IMR-90 (cell line): ENCODE results near the gene CCDC175. TPM values are rescaled to one million over a fixed set of nuclear protein-coding genes. Genes with fewer than 3 reads are reported as not detected.

Experiments used
- ATAC-seq: fragments of 200-7000 bp; cut with Tn5 transposase; 2 replicates; pipeline ENCODE4 v1.9.1; 2020; ENCODE audit warnings: low read depth, mild to moderate bottlenecking, moderate library complexity
- BruUV-seq: library from RNA; stranded (reverse); fragments of 400-500 nt; replicated peaks from 2 replicates; lab custom pipeline; 2021; lab: Mats Ljungman, UMichigan
- CTCF ChIA-PET: fragments of 300-600 bp; formaldehyde crosslinking; extraction: SDS; loops from one replicate; lab custom pipeline; 2021; ENCODE audit warnings: antibody characterized with exemption; lab: Yijun Ruan, JAX
- POLR2A ChIA-PET: fragments of 300-600 bp; sonication (Branson Sonifier 250); formaldehyde crosslinking; loops from one replicate; lab custom pipeline; 2022; ENCODE audit warnings: antibody characterized with exemption; ENCODE audit not compliant: unreplicated experiment; lab: Charles Lee
- DNase-seq: peaks from one replicate; pipeline ENCODE4 v3.0.0; 2013
- H2AFZ ChIP-seq: replicated peaks from 2 replicates; pipeline ENCODE3; 2013; ENCODE audit warnings: low read length, mild to moderate bottlenecking; ENCODE audit not compliant: poor library complexity
- H2AK5ac ChIP-seq: 2 replicates; pipeline ENCODE4 v1.6.1; 2013; ENCODE audit warnings: low read depth, low read length, inconsistent platforms
- H2AK9ac ChIP-seq: replicated peaks from 2 replicates; pipeline ENCODE3; 2013; ENCODE audit warnings: mild to moderate bottlenecking, low read depth, low read length, moderate library complexity; ENCODE audit not compliant: poor library complexity
- H2BK120ac ChIP-seq: 2 replicates; pipeline ENCODE4 v1.6.1; 2013; ENCODE audit warnings: low read depth, low read length, inconsistent platforms
- H2BK15ac ChIP-seq: 3 replicates; pipeline ENCODE4 v1.6.1; 2013; ENCODE audit warnings: low read depth, low read length, inconsistent platforms
- H2BK20ac ChIP-seq: 2 replicates; pipeline ENCODE4 v1.6.1; 2013; ENCODE audit warnings: low read depth, mild to moderate bottlenecking, inconsistent platforms, low read length, moderate library complexity
- H2BK5ac ChIP-seq: 2 replicates; pipeline ENCODE4 v1.6.1; 2013; ENCODE audit warnings: mild to moderate bottlenecking, low read depth, low read length, inconsistent platforms; ENCODE audit not compliant: poor library complexity, severe bottlenecking
- H3K14ac ChIP-seq: replicated peaks from 2 replicates; pipeline ENCODE4 v1.6.1; 2013; ENCODE audit warnings: low read depth, low read length, inconsistent platforms
- H3K18ac ChIP-seq: 2 replicates; pipeline ENCODE4 v1.6.1; 2013; ENCODE audit warnings: low read depth, low read length, control low read depth
- H3K23ac ChIP-seq: 2 replicates; pipeline ENCODE4 v1.6.1; 2013; ENCODE audit warnings: low read depth, low read length, inconsistent platforms
- H3K27ac ChIP-seq: 2 replicates; pipeline ENCODE4 v1.5.1; 2013; ENCODE audit warnings: mild to moderate bottlenecking, control low read depth, low read length; ENCODE audit not compliant: insufficient read depth
- H3K27me3 ChIP-seq: 2 replicates; pipeline ENCODE4 v1.6.1; 2013; ENCODE audit warnings: low read length; ENCODE audit not compliant: control insufficient read depth, insufficient read depth
- H3K36me3 ChIP-seq: 2 replicates; pipeline ENCODE4 v1.6.1; 2013; ENCODE audit warnings: low read length, mixed read lengths; ENCODE audit not compliant: control insufficient read depth, insufficient read depth
- H3K4ac ChIP-seq: 2 replicates; pipeline ENCODE4 v1.6.1; 2013; ENCODE audit warnings: low read depth, low read length, inconsistent platforms
- H3K4me1 ChIP-seq: 2 replicates; pipeline ENCODE4 v1.6.1; 2013; ENCODE audit warnings: low read length, mixed read lengths; ENCODE audit not compliant: control insufficient read depth, insufficient read depth
- H3K4me2 ChIP-seq: 2 replicates; pipeline ENCODE4 v1.6.1; 2013; ENCODE audit warnings: low read depth, mild to moderate bottlenecking, control low read depth, low read length, moderate library complexity
- H3K4me3 ChIP-seq: 2 replicates; pipeline ENCODE4 v1.5.1; 2013; ENCODE audit warnings: low read depth, mild to moderate bottlenecking, control low read depth, low read length, moderate library complexity; ENCODE audit not compliant: insufficient read depth
- H3K56ac ChIP-seq: 2 replicates; pipeline ENCODE4 v1.6.1; 2013; ENCODE audit warnings: low read length, inconsistent platforms; ENCODE audit not compliant: insufficient read depth; ENCODE audit errors: extremely low read depth
- H3K79me1 ChIP-seq, 2 experiments: 2 replicates each; pipeline ENCODE4 v1.6.1; 2013; ENCODE audit warnings: low read length in 2 of 2, inconsistent platforms in 1 of 2, low read depth in 1 of 2
- H3K9ac ChIP-seq: 2 replicates; pipeline ENCODE4 v1.6.1; 2013; ENCODE audit warnings: low read depth, low read length, control low read depth
- H3K9me1 ChIP-seq: 2 replicates; pipeline ENCODE4 v1.6.1; 2013; ENCODE audit warnings: low read length, inconsistent platforms; ENCODE audit not compliant: insufficient read depth
- H3K9me3 ChIP-seq: 2 replicates; pipeline ENCODE4 v1.6.1; 2013; ENCODE audit warnings: low read length; ENCODE audit not compliant: control insufficient read depth, insufficient read depth
- H4K20me1 ChIP-seq: 2 replicates; pipeline ENCODE4 v1.6.1; 2013; ENCODE audit warnings: low read length, inconsistent platforms; ENCODE audit not compliant: insufficient read depth
- H4K5ac ChIP-seq: 2 replicates; pipeline ENCODE4 v1.6.1; 2013; ENCODE audit warnings: mild to moderate bottlenecking, low read depth, low read length, control low read depth
- H4K8ac ChIP-seq, 2 experiments: 2 replicates each; pipeline ENCODE4 v1.6.1; 2013; ENCODE audit warnings: low read depth in 2 of 2, low read length in 2 of 2, control low read depth in 1 of 2, inconsistent platforms in 1 of 2
- H4K91ac ChIP-seq: 2 replicates; pipeline ENCODE4 v1.6.1; 2013; ENCODE audit warnings: low read depth, low read length, inconsistent platforms; ENCODE audit not compliant: insufficient read depth
- BHLHE40 ChIP-seq: fragments of 150-350 bp; IDR thresholded peaks from 2 replicates; pipeline ENCODE4 v1.6.1; 2016; ENCODE audit warnings: mild to moderate bottlenecking, low read depth, low read length
- CEBPB ChIP-seq: IDR thresholded peaks from 2 replicates; pipeline ENCODE4 v1.6.1; 2012; ENCODE audit warnings: low read depth, low read length, improper control_type of control experiment
- CHD1 ChIP-seq: IDR thresholded peaks from 2 replicates; pipeline ENCODE4 v1.6.1; 2012; ENCODE audit warnings: low read depth, low read length, improper control_type of control experiment
- FOS ChIP-seq: fragments of 150-350 bp; IDR thresholded peaks from 2 replicates; pipeline ENCODE4 v1.6.1; 2016; ENCODE audit warnings: low read depth, low read length
- MAFK ChIP-seq: IDR thresholded peaks from 2 replicates; pipeline ENCODE4 v1.6.1; 2012; ENCODE audit warnings: low read depth, low read length, improper control_type of control experiment
- MAZ ChIP-seq: IDR thresholded peaks from 2 replicates; pipeline ENCODE4 v1.6.1; 2012; ENCODE audit warnings: low read depth, mild to moderate bottlenecking, low read length, improper control_type of control experiment, moderate library complexity, borderline replicate concordance
- MXI1 ChIP-seq: IDR thresholded peaks from 2 replicates; pipeline ENCODE4 v1.6.1; 2012; ENCODE audit warnings: low read depth, mild to moderate bottlenecking, low read length, moderate library complexity, borderline replicate concordance
- NFE2L2 ChIP-seq: fragments of 150-350 bp; IDR thresholded peaks from 2 replicates; pipeline ENCODE4 v1.6.1; 2016; ENCODE audit warnings: low read depth, mild to moderate bottlenecking, low read length
- POLR2A ChIP-seq: IDR thresholded peaks from 2 replicates; pipeline ENCODE4 v1.6.1; 2012; ENCODE audit warnings: mild to moderate bottlenecking, low read depth, low read length
- RAD21 ChIP-seq: IDR thresholded peaks from 2 replicates; pipeline ENCODE4 v1.6.1; 2012; ENCODE audit warnings: low read length, improper control_type of control experiment
- RCOR1 ChIP-seq: IDR thresholded peaks from 2 replicates; pipeline ENCODE4 v1.6.1; 2012; ENCODE audit warnings: mild to moderate bottlenecking, low read length, improper control_type of control experiment; ENCODE audit not compliant: insufficient replicate concordance
- RFX5 ChIP-seq: IDR thresholded peaks from 2 replicates; pipeline ENCODE4 v1.8.0; 2012; ENCODE audit warnings: low read depth, mild to moderate bottlenecking, low read length, moderate library complexity
- SMC3 ChIP-seq: fragments of 150-350 bp; IDR thresholded peaks from 2 replicates; pipeline ENCODE4 v1.6.1; 2016; ENCODE audit warnings: low read depth, mild to moderate bottlenecking, antibody characterized with exemption, low read length, moderate library complexity
- WGBS, 2 experiments: methylation state at CpG; one replicate each; pipeline versions ENCODE4 v1.1.5 to v1.1.7; 2013; ENCODE audit warnings: missing lambda C conversion rate in 2 of 2; ENCODE audit not compliant: insufficient read length in 1 of 2; ENCODE audit errors: extremely low coverage in 2 of 2; 5-methylcytosine and 5-hydroxymethylcytosine counted together
- dilution Hi-C: fragments of 300-500 bp; cut with HindIII; formaldehyde crosslinking; loops from one replicate; pipeline ENCODE4 v1.14.3; 2018; ENCODE audit warnings: low sequenced_read_pairs; ENCODE audit not compliant: unreplicated experiment
- in situ Hi-C: fragments of 300-500 bp; cut with MboI; formaldehyde crosslinking; loops from 3 replicates; pipeline ENCODE4 v1.14.3; 2019; ENCODE audit warnings: low sequenced_read_pairs, inconsistent platforms, mixed read lengths
- intact Hi-C: fragments of 100-400 bp; cut with micrococcal nuclease; formaldehyde crosslinking; loops from 2 replicates; pipeline ENCODE4 v1.10.0; 2022
- polyA plus RNA-seq, 3 experiments: library from polyadenylated mRNA; depleted of rRNA; stranded (reverse); fragments of >200 nt; gene quantifications; 2 replicates each; pipeline ENCODE4 v1.2.3, GENCODE V29; 2012; ENCODE audit warnings: low replicate concordance in 1 of 3
- total RNA-seq: library from RNA; depleted of rRNA; stranded (reverse); fragments of >200 nt; gene quantifications from 2 replicates; pipeline ENCODE4 v1.2.3, GENCODE V29; 2012
- TF ChIP-seq, protein P1 (sequence below): fragments of 150-350 bp; IDR thresholded peaks from 2 replicates; pipeline ENCODE4 v1.6.1; 2017; ENCODE audit warnings: mild to moderate bottlenecking, antibody characterized with exemption, low read length, low read depth
- TF ChIP-seq, protein P2 (sequence below): conservative IDR thresholded peaks from 2 replicates; pipeline ENCODE4 v1.5.1; 2012; ENCODE audit warnings: mild to moderate bottlenecking, low read depth, low read length, improper control_type of control experiment
- TF ChIP-seq, protein P3 (sequence below): fragments of 150-350 bp; IDR thresholded peaks from 2 replicates; pipeline ENCODE4 v1.6.1; 2016; ENCODE audit warnings: low read depth, mild to moderate bottlenecking, low read length, moderate library complexity, borderline replicate concordance

CCDC175 gene
- total and polyA plus RNA-seq, 2 of the 4 experiments (the other 2 are of a cell fraction) = not detected

DNA sequence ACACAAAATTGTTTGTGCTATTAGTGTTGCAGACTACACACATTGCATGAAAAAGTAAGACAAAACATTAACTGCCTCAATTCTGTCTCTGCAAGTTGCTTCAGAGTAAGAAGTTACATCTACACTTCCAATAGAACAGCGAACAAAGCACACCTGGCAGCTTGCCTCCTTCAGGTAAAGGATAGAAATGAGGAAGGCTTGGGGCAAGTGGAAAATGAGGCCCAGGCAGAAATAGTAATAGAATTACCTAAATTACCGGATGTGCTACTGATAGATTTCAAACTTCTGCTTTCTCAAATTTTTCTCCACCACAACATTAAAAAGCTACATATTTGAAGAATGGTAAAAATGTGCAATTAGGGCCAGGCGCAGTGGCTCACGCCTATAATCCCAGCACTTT lies 37.7 kb downstream of the CCDC175 start:
- Histone ChIP-seq H2BK15ac (no peak overlapping the region), H2AK5ac (no peak overlapping the region), H3K14ac (no peak overlapping the region), H2BK20ac (no peak overlapping the region), H3K27ac (no peak overlapping the region), H3K27me3 (no peaks in the 10 kb centered on the region), H3K4me2 (no peak overlapping the region), H3K18ac (no peak overlapping the region), H2BK120ac (no peak overlapping the region), H4K5ac (no peak overlapping the region), H2AFZ (no peak overlapping the region), H2AK9ac (no peak overlapping the region), H3K9ac (no peak overlapping the region), H2BK5ac (no peak overlapping the region), H4K8ac (no peak overlapping the region), H3K79me1 (no peaks in the 10 kb centered on the region), H3K36me3 (no peaks in the 10 kb centered on the region), H4K91ac (no peak overlapping the region), H3K4ac (no peak overlapping the region), H3K4me1 (peaks cover 10% of the 10 kb centered on the region), H4K20me1 (no peaks in the 10 kb centered on the region), H3K23ac (no peak overlapping the region), H3K4me3 (no peak overlapping the region), H3K56ac (no peak overlapping the region), H3K9me1 (peaks cover 6% of the 10 kb centered on the region; the same call in 1 of the 2 replicates), H3K9me3 (no peaks in the 10 kb centered on the region)
- no peak for ATAC-seq
- TF ChIP-seq, protein P1, sequence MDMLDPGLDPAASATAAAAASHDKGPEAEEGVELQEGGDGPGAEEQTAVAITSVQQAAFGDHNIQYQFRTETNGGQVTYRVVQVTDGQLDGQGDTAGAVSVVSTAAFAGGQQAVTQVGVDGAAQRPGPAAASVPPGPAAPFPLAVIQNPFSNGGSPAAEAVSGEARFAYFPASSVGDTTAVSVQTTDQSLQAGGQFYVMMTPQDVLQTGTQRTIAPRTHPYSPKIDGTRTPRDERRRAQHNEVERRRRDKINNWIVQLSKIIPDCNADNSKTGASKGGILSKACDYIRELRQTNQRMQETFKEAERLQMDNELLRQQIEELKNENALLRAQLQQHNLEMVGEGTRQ = no peak
- TF ChIP-seq RAD21 (no peak), FOS (no peak), SMC3 (no peak), MAZ (no peak), CEBPB (no peak), MAFK (no peak), POLR2A (no peak), RFX5 (no peak), BHLHE40 (no peak), MXI1 (no peak), CHD1 (no peak), RCOR1 (no peak), NFE2L2 (no peak)
- TF ChIP-seq, protein P2, sequence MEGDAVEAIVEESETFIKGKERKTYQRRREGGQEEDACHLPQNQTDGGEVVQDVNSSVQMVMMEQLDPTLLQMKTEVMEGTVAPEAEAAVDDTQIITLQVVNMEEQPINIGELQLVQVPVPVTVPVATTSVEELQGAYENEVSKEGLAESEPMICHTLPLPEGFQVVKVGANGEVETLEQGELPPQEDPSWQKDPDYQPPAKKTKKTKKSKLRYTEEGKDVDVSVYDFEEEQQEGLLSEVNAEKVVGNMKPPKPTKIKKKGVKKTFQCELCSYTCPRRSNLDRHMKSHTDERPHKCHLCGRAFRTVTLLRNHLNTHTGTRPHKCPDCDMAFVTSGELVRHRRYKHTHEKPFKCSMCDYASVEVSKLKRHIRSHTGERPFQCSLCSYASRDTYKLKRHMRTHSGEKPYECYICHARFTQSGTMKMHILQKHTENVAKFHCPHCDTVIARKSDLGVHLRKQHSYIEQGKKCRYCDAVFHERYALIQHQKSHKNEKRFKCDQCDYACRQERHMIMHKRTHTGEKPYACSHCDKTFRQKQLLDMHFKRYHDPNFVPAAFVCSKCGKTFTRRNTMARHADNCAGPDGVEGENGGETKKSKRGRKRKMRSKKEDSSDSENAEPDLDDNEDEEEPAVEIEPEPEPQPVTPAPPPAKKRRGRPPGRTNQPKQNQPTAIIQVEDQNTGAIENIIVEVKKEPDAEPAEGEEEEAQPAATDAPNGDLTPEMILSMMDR = no peak
- TF ChIP-seq, protein P3, sequence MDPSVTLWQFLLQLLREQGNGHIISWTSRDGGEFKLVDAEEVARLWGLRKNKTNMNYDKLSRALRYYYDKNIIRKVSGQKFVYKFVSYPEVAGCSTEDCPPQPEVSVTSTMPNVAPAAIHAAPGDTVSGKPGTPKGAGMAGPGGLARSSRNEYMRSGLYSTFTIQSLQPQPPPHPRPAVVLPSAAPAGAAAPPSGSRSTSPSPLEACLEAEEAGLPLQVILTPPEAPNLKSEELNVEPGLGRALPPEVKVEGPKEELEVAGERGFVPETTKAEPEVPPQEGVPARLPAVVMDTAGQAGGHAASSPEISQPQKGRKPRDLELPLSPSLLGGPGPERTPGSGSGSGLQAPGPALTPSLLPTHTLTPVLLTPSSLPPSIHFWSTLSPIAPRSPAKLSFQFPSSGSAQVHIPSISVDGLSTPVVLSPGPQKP = no peak
- dilution Hi-C loops = no loop called here
- DNase-seq = no peak
- ChIA-PET CTCF (no interaction called here), POLR2A (no interaction called here)
- no TSS peak for BruUV-seq
- intact Hi-C loops = no loop called here
- in situ Hi-C loops = no loop called here
- WGBS, 2 experiments = no CpG with 5 or more reads among the region's 4 CpGs
